ENCODE results near the gene ZNF320. TPM values are rescaled to one million over a fixed set of nuclear protein-coding genes. Genes with fewer than 3 reads are reported as not detected.
"Not testable (repeated sequence)": the region's sequence is repeated elsewhere in the genome, so short reads cannot be mapped to it uniquely, and the experiment has no call there.

Gene ZNF320
- total RNA-seq, 3 donors from 2014 or later: 9.7 to 31.9 (median 16.8) TPM

DNA sequence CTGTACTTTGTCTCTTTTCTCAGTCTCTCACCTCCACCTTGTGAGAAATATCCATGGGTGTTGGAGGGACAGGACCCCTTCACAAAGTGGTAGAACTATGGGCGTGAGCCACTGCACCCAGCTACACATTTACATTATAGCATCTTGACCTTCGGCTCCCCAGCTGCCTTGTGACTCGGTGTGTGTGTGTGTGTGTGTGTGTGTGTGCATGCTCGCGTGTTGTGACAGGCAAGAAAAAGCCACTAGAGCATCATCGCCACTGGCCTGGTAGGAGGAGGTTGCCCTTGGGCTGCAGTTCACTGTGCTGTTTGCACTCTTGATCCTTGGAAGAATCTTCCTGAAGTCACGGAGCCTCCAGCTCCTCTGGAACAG is 39.5 kb upstream of the ZNF320 start:
- peak in 1 of 3 donors; percentile 55 for DNase-seq
- intact Hi-C loops (cut with DNase I, micrococcal nuclease): no loop called here

DNA sequence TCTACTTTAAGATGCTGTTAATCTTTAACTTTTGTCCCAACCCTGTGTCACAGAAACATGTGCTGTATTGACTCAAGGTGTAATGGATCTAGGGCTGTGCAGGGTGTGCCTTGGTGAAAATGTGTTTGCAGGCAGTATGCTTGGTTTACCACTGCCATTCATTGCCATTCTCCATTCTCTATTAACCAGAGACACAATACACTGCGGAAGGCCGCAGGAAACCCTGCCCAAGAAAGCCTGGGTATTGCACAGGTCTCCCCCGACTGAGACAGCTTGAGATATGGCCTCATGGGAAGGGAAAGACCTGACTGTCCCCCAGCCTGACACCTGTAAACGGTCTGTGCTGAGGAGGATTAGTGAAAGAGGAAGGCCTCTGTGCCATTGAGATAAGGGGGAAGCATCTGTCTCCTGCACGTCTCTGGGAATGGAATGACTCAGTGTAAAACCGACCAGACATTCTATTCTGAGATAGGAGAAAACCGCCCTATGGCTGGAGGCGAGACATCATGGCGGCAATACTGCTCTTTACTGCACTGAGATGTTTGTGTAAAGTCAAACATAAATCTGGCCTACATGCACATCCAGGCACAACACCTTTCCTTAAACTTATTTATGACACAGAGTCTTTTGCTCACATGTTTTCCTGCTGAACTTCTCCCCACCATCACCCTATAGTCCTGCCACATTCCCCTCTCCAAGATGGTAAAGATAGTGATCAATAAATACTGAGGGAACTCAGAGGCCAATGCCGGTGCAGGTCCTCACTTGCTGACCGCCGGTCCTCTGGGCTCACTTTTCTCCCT is 38.9 kb upstream of the ZNF320 start:
- peaks cover 23% of the 10 kb centered on the region for H3K4me1 ChIP-seq (ENCODE audit: low read depth)
- ATAC-seq (peak; percentile 90), DNase-seq (peak in 2 of 3 donors; percentile 58 to 74)
- no peaks in the 10 kb centered on the region for H3K36me3 ChIP-seq (ENCODE audit: low read depth)
- TF ChIP-seq, protein P1, sequence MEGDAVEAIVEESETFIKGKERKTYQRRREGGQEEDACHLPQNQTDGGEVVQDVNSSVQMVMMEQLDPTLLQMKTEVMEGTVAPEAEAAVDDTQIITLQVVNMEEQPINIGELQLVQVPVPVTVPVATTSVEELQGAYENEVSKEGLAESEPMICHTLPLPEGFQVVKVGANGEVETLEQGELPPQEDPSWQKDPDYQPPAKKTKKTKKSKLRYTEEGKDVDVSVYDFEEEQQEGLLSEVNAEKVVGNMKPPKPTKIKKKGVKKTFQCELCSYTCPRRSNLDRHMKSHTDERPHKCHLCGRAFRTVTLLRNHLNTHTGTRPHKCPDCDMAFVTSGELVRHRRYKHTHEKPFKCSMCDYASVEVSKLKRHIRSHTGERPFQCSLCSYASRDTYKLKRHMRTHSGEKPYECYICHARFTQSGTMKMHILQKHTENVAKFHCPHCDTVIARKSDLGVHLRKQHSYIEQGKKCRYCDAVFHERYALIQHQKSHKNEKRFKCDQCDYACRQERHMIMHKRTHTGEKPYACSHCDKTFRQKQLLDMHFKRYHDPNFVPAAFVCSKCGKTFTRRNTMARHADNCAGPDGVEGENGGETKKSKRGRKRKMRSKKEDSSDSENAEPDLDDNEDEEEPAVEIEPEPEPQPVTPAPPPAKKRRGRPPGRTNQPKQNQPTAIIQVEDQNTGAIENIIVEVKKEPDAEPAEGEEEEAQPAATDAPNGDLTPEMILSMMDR (IDR thresholded peaks at IDR 0.05): no peak
- H3K9me3 ChIP-seq: no peaks in the 10 kb centered on the region
- intact Hi-C loops (cut with DNase I, micrococcal nuclease): no loop called here
- H3K4me3 ChIP-seq: no peak overlapping the region

More for the DNA sequence above, 39.5 kb upstream of the ZNF320 start:
- Histone ChIP-seq H3K36me3 (ENCODE audit: low read depth) (no peaks in the 10 kb centered on the region), H3K4me3 (no peak overlapping the region), H3K9me3 (no peaks in the 10 kb centered on the region), H3K4me1 (ENCODE audit: low read depth) (peaks cover 26% of the 10 kb centered on the region)
- ATAC-seq: peak; percentile 53
- TF ChIP-seq, protein P1 (IDR thresholded peaks at IDR 0.05): no peak

DNA sequence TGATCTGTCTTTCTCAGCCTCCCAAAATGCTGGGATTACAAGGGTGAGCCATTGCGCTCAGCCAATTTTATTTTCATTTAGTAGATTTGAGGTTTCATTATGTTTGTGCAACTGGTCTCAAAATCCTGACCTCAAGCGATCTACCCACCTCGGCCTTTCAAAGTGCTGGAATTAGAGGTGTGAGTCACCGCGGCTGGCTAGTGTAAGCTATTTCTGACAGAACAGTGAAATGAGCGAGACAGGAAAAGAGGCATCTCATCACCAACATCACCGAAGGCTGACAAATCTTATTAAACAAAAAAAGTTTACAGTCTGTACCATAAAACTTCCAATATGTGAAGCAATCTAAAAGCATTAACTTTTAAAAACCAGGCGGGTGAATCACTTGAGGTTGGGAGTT is 38.0 kb upstream of the ZNF320 start:
- Histone ChIP-seq H3K9me3 (no peaks in the 10 kb centered on the region), H3K4me3 (no peak overlapping the region), H3K4me1 (ENCODE audit: low read depth) (peaks cover 22% of the 10 kb centered on the region), H3K36me3 (ENCODE audit: low read depth) (no peaks in the 10 kb centered on the region)
- intact Hi-C loops (cut with DNase I, micrococcal nuclease): no loop called here
- peak; percentile 66 for ATAC-seq
- peak in 1 of 3 donors; percentile 43 for DNase-seq
- TF ChIP-seq, protein P1 (IDR thresholded peaks at IDR 0.05): no peak

DNA sequence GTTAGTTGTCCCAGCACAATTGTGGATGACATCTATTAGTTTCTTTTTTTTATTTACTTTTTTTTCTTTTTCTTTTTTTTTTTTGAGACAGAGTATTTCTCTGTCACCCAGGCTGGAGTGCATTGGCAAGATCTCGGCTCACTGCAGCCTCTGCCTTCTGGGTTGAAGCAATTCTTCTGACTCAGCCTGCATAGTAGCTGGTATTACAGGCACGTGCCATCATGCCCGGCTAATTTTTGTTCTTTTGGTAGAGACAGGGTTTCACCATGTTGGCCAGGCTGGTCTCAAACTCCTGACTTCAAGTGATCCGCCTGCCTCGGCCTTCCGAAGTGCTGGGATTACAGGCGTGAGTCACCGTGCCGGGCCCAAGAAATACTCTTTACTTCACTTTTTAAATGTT is 27.2 kb upstream of the ZNF320 start:
- intact Hi-C loops (cut with DNase I, micrococcal nuclease); H3K36me3 ChIP-seq (ENCODE audit: low read depth); DNase-seq; H3K4me3 ChIP-seq; H3K9me3 ChIP-seq; ATAC-seq: not testable (repeated sequence)
- H3K4me1 ChIP-seq (ENCODE audit: low read depth): peaks cover 13% of the 10 kb centered on the region

DNA sequence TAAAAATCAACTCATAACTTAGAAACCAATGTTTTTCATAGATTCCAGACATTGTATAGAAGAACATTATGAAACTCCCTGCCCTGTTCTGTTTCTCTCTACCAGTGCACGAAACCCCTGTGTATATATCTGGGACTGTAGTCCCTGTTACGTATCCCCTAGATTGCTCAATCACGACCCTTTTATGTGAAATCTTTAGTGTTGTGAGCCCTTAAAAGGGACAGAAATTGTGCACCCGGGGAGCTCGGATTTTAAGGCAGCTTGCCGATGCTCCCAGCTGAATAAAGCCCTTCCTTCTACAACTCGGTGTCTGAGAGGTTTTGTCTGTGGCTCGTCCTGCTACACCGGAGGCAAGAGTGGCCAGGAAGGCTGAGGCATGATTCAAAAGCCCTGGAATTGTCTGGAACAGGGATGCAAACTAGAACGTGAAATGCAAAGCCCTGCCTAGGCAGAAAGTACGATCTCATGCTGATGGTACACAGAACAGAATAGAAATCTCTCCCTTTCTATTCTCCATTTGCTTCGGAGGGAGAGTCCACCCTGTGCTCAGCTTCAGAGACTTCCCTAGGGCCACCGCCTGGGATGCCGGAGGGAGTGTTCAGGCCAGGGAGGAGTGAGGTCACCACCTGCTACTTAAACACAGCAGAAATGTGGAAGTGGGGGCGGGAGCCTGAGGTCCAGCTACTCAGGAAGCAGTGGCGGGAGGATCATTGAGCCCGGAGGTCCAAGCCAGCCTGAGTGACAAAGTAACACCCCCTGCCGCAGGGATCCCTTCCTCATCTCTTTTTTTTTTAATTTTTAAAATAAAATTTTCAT is 26.6 kb upstream of the ZNF320 start:
- Histone ChIP-seq H3K36me3 (ENCODE audit: low read depth) (peaks cover 6% of the 10 kb centered on the region), H3K4me1 (ENCODE audit: low read depth) (peaks cover 13% of the 10 kb centered on the region), H3K4me3 (peak overlapping the region; percentile 56), H3K9me3 (no peaks in the 10 kb centered on the region)
- TF ChIP-seq, protein P1 (IDR thresholded peaks at IDR 0.05): no peak
- intact Hi-C loops (cut with DNase I, micrococcal nuclease): no loop called here
- DNase-seq (peak; percentile 77 to 85 (median 77)), ATAC-seq (peak; percentile 65)
